Measurements from ENCODE around the gene PARK7.

GRCh38 chr1:7916501-7916830, 45.0 kb upstream of the PARK7 start:
- TF ChIP-seq CTCF (conservative IDR thresholded peaks at IDR 0.05; ENCODE audit: low read depth in 2 of 2) (no peak), REST (IDR thresholded peaks at IDR 0.05; ENCODE audit: unreplicated experiment) (no peak), ZNF462 (CRISPR knock-in tag; IDR thresholded peaks at IDR 0.05) (no peak), CREB1 (CRISPR knock-in tag; IDR thresholded peaks at IDR 0.05; ENCODE audit: low read depth) (no peak), POLR2AphosphoS5 (IDR thresholded peaks at IDR 0.05; ENCODE audit: low read depth) (no peak)

Data from GM23338 (cell line).